T-helper 17 cell (primary cell): ENCODE data around the gene CCDC60. TPM values are rescaled to one million over a fixed set of nuclear protein-coding genes. Genes with fewer than 3 reads are reported as not detected.
"Not testable (repeated sequence)": the region's sequence is repeated elsewhere in the genome, so short reads cannot be mapped to it uniquely, and the experiment has no call there.

Experiments used
- ATAC-seq: fragments of 150-1000 bp; cut with Tn5 transposase; 2 replicates; pipeline ENCODE4 v1.10.0; 2021; ENCODE audit warnings: mild to moderate bottlenecking, moderate library complexity
- DNase-seq, 3 donors: peaks; one replicate each; pipeline versions ENCODE4 v3.0.0 to v3.0.0-alpha.2; 2020 to 2021
- H3K9me3 ChIP-seq: one replicate; pipeline ENCODE4 v1.7.0; 2013; ENCODE audit warnings: low read length, mild to moderate bottlenecking; ENCODE audit not compliant: control insufficient read depth, poor library complexity, severe bottlenecking
- H3K27ac Mint-ChIP-seq: one replicate; pipeline ENCODE4 v1.8.0; 2022; ENCODE audit warnings: mild to moderate bottlenecking, moderate library complexity, mixed read lengths
- H3K27me3 Mint-ChIP-seq: one replicate; pipeline ENCODE4 v1.8.0; 2022; ENCODE audit warnings: mixed read lengths
- H3K36me3 Mint-ChIP-seq: one replicate; pipeline ENCODE4 v1.8.0; 2022; ENCODE audit warnings: low read depth, mixed read lengths
- H3K4me1 Mint-ChIP-seq: one replicate; pipeline ENCODE4 v1.8.0; 2022; ENCODE audit warnings: mild to moderate bottlenecking, mixed read lengths
- H3K4me3 Mint-ChIP-seq: one replicate; pipeline ENCODE4 v1.8.0; 2022; ENCODE audit warnings: mild to moderate bottlenecking, moderate library complexity, mixed read lengths
- total RNA-seq, 4 donors: library from RNA in 2 of 4; stranded (reverse) in 2 of 4; gene quantifications; one replicate each; pipeline ENCODE4 v1.2.3 and lab custom pipeline; 2022 to 2026

Gene CCDC60
- total RNA-seq, 2 donors from 2014 or later, result not detected

DNA sequence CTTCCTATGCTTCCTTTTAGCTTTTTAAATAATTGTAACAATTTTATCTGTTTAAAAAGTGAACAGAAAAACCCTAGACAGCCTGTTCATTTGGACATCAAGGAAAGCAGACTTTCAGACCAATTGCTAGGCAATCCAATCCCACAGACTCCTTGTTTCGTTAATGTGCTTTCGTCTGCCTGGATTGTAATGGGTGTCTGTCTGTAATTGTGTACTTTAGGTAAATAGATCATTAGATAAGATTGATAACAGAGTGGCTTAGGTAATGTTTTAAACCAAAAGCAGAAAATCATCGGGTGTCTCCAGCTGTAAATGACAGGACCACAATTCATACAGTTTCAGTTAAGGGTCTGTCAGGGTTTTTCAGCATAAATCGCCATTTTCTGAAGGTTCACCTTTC, 19.6 kb downstream of the CCDC60 start:
- ATAC-seq (no peak), DNase-seq (no peak)
- no peak overlapping the region for H3K27ac Mint-ChIP-seq
- H3K27me3 Mint-ChIP-seq, result no peaks in the 10 kb centered on the region
- no peaks in the 10 kb centered on the region for H3K36me3 Mint-ChIP-seq
- no peaks in the 10 kb centered on the region for H3K4me1 Mint-ChIP-seq
- H3K9me3 ChIP-seq, result no peaks in the 10 kb centered on the region
- no peak overlapping the region for H3K4me3 Mint-ChIP-seq

DNA sequence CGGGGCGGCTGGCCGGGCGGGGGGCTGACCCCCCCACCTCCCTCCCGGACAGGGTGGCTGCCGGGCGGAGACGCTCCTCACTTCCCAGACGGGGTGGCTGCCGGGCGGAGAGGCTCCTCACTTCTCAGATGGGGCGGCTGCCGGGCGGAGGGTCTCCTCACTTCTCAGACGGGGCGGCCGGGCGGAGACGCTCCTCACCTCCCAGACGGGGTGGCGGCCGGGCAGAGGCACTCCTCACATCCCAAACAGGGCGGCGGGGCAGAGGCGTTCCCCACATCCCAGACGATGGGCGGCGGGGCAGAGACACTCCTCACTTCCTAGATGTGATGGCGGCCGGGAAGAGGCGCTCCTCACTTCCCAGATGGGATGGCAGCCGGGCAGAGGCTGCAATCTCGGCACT, 25.8 kb downstream of the CCDC60 start:
- H3K36me3 Mint-ChIP-seq, H3K4me3 Mint-ChIP-seq, H3K9me3 ChIP-seq, DNase-seq, ATAC-seq, H3K27me3 Mint-ChIP-seq, H3K4me1 Mint-ChIP-seq, H3K27ac Mint-ChIP-seq: not testable (repeated sequence)

DNA sequence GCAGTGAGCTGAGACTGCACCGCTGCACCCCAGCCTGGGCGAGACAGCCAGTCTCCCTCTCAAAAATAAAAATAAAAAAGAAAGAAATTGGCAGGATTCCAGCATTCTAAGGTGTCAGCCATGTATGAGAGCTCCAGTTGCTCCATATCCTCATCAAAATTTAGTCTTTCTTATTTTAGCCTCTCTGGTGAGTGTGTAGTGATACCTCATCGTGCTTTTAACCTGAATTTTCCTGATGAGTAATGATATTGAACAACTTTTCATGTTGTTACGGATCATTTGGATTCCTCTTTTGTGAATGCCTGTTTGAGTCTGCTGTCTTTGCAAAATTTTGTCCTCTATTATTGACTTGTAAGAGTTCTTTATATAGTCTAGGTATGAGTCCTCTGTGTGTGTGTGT, 28.5 kb downstream of the CCDC60 start:
- H3K9me3 ChIP-seq, result no peaks in the 10 kb centered on the region
- Mint-ChIP-seq H3K36me3 (no peaks in the 10 kb centered on the region), H3K27ac (no peak overlapping the region), H3K27me3 (peaks cover 8% of the 10 kb centered on the region), H3K4me1 (no peaks in the 10 kb centered on the region), H3K4me3 (no peak overlapping the region)
- DNase-seq (no peak), ATAC-seq (no peak)

DNA sequence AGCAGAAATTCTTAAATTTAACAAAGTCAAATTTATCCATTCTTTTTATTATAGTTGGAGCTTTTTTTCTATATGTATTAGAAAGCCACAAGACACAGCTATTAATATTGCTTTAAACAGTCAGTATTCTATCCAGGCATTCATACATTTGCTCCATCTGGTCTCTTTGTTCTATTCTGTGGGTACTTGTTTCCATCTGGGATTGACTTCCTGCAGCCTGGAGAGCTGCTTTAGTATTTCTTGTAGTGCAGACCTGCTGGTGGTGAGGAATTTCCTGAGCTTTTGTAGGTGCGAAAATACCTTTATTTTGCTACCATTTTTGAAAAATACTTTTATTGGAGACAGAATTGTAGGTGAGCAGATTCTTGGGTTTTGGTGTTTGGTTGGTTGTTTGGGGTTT, 29.0 kb downstream of the CCDC60 start:
- Mint-ChIP-seq H3K27ac (no peak overlapping the region), H3K36me3 (no peaks in the 10 kb centered on the region), H3K4me3 (no peak overlapping the region), H3K27me3 (peaks cover 9% of the 10 kb centered on the region), H3K4me1 (no peaks in the 10 kb centered on the region)
- DNase-seq (no peak), ATAC-seq (no peak)
- H3K9me3 ChIP-seq, result no peaks in the 10 kb centered on the region

DNA sequence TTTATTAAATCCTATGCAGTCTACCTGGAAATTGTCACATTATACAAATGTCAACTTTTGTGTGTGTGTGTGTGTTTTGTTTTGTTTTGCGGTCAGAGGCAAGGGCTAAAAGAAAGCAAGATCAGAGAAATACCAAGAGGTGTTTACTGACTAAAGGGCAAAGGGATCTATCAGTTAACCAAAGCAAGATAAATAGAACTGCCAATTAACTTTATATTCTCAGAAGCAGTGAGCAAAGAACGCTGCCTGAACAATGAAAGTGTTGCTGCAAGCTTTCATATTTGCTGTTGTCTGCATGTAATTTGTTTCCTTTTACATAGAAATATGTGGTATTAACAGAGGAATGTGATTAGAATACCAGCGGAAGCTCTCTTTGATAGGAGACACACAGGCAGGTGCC, 30.9 kb downstream of the CCDC60 start:
- Mint-ChIP-seq H3K27me3 (peaks cover 25% of the 10 kb centered on the region), H3K4me3 (no peak overlapping the region), H3K36me3 (no peaks in the 10 kb centered on the region), H3K27ac (no peak overlapping the region), H3K4me1 (no peaks in the 10 kb centered on the region)
- no peak for DNase-seq
- ATAC-seq, result no peak
- H3K9me3 ChIP-seq, result no peaks in the 10 kb centered on the region

DNA sequence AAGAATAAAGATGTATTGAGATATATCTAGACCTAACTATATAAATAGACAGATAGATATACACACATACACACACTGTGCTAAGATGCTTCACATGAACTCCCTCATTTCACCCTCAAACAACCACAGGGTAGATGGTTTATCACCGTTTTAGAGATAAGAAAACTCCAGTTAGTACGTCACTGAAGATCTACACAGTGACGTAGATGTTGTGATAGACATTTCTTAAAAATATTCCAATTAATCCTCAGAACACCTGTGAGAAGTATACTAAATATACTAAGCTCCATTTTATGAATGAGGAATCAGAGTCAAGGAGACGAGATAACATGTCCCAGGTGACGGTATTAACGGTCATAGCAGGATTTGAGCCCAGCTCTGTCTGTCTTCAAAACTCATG, 31.5 kb downstream of the CCDC60 start:
- DNase-seq (no peak), ATAC-seq (no peak)
- no peaks in the 10 kb centered on the region for H3K4me1 Mint-ChIP-seq
- no peak overlapping the region for H3K27ac Mint-ChIP-seq
- no peaks in the 10 kb centered on the region for H3K36me3 Mint-ChIP-seq
- H3K27me3 Mint-ChIP-seq, result peaks cover 25% of the 10 kb centered on the region
- H3K9me3 ChIP-seq, result no peaks in the 10 kb centered on the region
- H3K4me3 Mint-ChIP-seq, result no peak overlapping the region

DNA sequence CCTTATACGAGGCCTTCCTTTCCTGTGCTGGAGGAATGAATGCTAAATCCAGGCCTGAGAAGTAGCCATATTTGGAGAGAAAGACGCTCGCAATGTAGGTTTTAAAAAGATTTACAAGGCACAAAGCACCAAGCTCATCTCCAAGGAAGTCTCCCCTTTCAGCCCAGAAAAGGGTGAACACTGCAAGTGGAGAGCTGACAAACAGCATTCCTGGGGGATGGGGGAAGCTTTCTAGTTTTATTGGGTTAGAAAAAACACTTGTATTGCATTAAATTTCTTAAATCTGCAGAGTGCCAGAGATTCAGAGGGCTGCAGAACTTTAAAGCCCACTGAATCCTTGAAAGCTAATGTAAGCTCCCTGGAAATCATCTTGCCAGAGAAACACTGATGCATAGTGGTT, 34.6 kb downstream of the CCDC60 start:
- ATAC-seq (no peak), DNase-seq (no peak)
- no peaks in the 10 kb centered on the region for H3K9me3 ChIP-seq
- Mint-ChIP-seq H3K4me1 (no peaks in the 10 kb centered on the region), H3K36me3 (no peaks in the 10 kb centered on the region), H3K27me3 (peaks cover 30% of the 10 kb centered on the region), H3K4me3 (no peak overlapping the region), H3K27ac (no peak overlapping the region)

DNA sequence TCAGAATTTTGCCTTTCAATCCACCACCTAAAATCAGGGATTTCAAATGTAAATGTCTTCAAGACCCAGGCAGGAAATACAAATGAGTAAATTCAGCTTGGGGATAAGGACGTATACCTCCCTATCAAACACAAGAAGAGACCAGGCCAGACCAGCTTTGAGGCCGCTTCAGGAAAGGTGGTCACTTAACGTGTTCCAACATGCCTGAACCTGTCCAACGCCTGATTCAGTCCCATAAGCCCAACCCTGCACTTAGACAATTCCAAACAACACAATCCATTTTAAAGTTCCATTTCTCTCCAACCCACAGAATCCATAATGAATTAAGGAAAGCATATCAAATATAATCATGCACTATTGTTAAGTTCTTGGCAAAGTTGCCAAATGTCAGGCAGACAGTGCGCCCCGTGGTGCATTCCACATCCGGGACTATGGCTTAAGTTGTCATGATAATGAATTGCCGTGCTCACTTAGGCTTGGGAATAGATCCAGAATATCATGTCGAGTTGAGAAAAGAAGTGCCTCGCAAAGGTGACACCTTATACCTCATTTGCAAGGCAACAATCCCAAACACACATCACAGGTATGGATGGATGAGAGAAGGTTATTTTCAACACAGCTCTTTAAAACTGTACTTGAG, 35.5 kb downstream of the CCDC60 start:
- DNase-seq (no peak), ATAC-seq (no peak)
- Mint-ChIP-seq H3K36me3 (no peaks in the 10 kb centered on the region), H3K4me3 (no peak overlapping the region), H3K4me1 (no peaks in the 10 kb centered on the region), H3K27me3 (peaks cover 23% of the 10 kb centered on the region), H3K27ac (no peak overlapping the region)
- H3K9me3 ChIP-seq, result no peaks in the 10 kb centered on the region

DNA sequence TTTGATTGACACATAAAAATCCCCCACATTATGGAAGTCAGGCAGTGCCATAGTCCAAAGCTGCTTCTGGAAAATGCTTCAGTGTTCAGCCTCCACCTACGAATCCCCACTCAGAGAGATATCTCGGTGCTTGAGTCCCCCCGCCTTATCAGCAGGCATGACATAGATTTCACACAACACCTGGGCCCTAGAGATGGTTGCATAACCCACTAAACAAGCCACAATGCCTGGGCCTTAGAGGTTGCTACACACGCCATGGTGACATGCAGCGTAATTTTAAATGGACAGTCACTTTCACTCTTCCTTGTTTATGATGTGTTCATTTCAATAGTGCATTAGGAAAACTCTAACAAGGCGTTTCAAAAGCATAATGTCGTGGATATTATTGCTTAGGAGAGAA, 38.0 kb downstream of the CCDC60 start:
- ATAC-seq, result no peak
- no peaks in the 10 kb centered on the region for H3K4me1 Mint-ChIP-seq

DNA sequence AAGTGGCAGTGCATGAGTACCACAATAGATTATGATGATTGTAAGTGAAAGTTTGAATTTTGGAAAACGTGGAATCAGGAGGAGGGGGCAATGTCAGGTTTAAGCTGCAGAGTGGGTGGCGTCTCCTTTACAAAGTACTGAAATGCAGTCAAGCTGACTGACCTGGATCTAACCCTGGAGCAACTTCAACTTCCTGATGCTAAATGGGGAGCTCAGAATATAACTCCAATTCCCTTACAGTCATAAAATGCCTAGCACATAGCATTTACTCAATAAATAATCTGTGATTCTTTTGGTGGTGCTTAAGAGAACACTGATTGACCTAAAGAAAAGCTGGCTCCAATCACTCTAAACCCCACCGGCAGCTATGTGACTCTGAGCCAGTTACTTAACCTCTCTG, 38.5 kb downstream of the CCDC60 start:
- Mint-ChIP-seq H3K27me3 (peaks cover 23% of the 10 kb centered on the region), H3K4me3 (no peak overlapping the region), H3K27ac (no peak overlapping the region), H3K36me3 (no peaks in the 10 kb centered on the region), H3K4me1 (no peaks in the 10 kb centered on the region)
- H3K9me3 ChIP-seq, result no peaks in the 10 kb centered on the region
- DNase-seq (no peak), ATAC-seq (no peak)

More for the DNA sequence above, 38.0 kb downstream of the CCDC60 start:
- Mint-ChIP-seq H3K36me3 (no peaks in the 10 kb centered on the region), H3K27ac (no peak overlapping the region), H3K27me3 (peaks cover 23% of the 10 kb centered on the region), H3K4me3 (no peak overlapping the region)
- no peak for DNase-seq
- H3K9me3 ChIP-seq, result no peaks in the 10 kb centered on the region

DNA sequence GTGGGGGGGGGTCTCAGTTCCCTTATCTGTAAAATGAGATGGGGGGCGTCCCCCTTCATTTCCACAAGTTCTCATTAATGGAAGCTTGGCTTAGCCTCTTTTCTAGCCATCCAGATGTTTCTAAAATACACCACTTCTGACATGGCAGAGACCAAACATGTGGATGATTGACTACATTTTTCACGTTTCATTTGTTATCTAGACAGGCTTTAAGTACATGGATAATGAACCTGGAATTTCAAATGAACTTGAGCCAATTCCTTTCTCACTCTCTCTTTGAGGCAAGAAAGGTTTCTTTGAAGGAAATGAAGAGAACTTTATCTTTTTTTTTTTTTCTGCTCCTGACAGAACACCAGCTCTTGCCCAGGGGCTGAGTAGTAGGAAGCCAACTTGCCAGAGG, 39.1 kb downstream of the CCDC60 start:
- H3K4me3 Mint-ChIP-seq, result no peak overlapping the region
- H3K4me1 Mint-ChIP-seq, result no peaks in the 10 kb centered on the region
- no peaks in the 10 kb centered on the region for H3K9me3 ChIP-seq
- ATAC-seq, result no peak
- no peak overlapping the region for H3K27ac Mint-ChIP-seq
- H3K36me3 Mint-ChIP-seq, result no peaks in the 10 kb centered on the region
- peaks cover 20% of the 10 kb centered on the region for H3K27me3 Mint-ChIP-seq
- no peak for DNase-seq

DNA sequence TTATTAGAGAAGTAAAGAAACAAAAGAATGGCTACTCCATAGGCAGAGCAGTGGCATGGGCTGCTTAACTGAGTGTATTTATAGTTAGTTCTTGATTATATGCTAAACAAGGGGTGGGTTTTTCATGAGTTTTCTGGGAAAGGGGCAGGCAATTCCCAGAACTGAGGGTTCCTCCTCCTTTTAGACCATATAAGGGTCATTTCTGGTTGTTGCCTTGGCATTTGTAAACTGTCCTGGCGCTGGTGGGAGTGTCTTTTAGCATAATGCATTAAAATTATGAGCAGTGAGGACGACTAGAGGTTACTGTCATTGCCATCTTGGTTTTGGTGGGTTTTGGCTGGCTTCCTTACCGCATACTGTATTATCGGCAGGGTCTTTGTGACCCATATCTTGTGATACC, 40.1 kb downstream of the CCDC60 start:
- H3K9me3 ChIP-seq, result no peaks in the 10 kb centered on the region
- ATAC-seq (no peak), DNase-seq (no peak)
- Mint-ChIP-seq H3K4me3 (no peak overlapping the region), H3K27ac (no peak overlapping the region), H3K27me3 (peaks cover 12% of the 10 kb centered on the region), H3K36me3 (no peaks in the 10 kb centered on the region), H3K4me1 (no peaks in the 10 kb centered on the region)

DNA sequence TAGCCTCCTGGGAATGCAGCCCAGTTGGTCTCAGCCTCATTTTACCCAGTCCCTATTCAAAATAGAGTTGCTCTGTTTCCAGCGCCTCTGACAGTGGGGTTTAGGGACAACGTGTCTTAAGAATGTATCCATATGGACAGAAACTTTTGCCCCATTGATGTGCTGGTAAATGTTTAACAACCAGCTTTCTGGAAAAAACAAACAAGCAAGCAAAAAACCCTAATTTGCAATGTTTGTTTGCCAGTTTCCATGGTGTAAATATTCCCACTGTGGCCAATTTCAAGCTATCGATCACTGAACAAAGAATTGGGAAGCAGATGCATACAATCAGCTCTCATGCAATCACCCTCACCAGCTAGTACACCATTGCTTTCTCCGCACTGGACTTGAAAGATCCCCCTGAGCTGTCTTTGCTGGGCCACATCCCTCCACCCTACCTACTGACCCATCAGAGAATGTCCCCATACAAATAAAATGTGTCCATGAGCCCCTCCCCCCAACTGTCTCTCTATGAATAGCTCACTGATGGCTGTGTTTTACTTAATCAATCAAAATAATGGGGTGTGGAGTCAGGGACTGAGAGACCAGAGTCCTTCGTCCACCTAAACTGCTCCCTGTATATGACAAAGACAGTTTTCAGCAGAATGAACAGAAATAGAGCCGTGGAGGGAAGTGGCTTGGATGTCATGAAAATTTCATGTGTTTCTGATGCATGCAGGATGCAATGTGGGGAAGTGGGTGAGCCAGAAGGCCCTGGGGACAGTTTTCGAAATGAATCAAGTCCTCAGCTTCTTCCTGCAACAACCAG, 40.8 kb downstream of the CCDC60 start:
- no peak for ATAC-seq
- no peak overlapping the region for H3K4me3 Mint-ChIP-seq

DNA sequence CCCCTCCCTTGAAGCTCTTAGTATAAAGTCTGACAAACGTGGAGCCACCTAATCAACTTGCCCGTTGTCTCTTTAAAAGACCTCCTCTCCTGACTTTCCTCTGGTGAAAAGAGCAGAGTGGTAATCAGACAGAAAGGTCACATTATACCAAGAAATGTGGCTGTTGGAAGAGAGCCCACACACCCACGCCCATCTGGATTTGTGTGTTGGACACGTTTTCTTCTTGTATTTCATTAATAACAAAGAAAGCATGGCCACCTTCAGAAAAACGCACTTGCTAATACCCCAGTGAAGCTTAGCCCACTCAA, 41.3 kb downstream of the CCDC60 start:
- H3K9me3 ChIP-seq, result no peaks in the 10 kb centered on the region
- Mint-ChIP-seq H3K36me3 (no peaks in the 10 kb centered on the region), H3K4me1 (no peaks in the 10 kb centered on the region), H3K27ac (no peak overlapping the region), H3K27me3 (peaks cover 6% of the 10 kb centered on the region), H3K4me3 (no peak overlapping the region)
- DNase-seq, result no peak
- ATAC-seq, result no peak

More for the DNA sequence above, 40.8 kb downstream of the CCDC60 start:
- Mint-ChIP-seq H3K27me3 (peaks cover 6% of the 10 kb centered on the region), H3K27ac (no peak overlapping the region), H3K36me3 (no peaks in the 10 kb centered on the region), H3K4me1 (no peaks in the 10 kb centered on the region)
- DNase-seq, result no peak
- no peaks in the 10 kb centered on the region for H3K9me3 ChIP-seq
